MG63 (cell line): ENCODE measurements around the gene SEC24D. TPM values are rescaled to one million over a fixed set of nuclear protein-coding genes. Genes with fewer than 3 reads are reported as not detected.
"Not testable (repeated sequence)": the region's sequence is repeated elsewhere in the genome, so short reads cannot be mapped to it uniquely, and the experiment has no call there.

Source experiments
- DNase-seq: peaks from one replicate; pipeline ENCODE4 v3.0.0-alpha.2; 2020
- H3K27me3 ChIP-seq: fragments of 250-450 bp; sonication (Bioruptor Pico); 2 replicates; pipeline ENCODE4 v1.5.1; 2020; ENCODE audit warnings: mild to moderate bottlenecking, moderate library complexity
- H3K36me3 ChIP-seq: fragments of 250-450 bp; sonication (Bioruptor Pico); 2 replicates; pipeline ENCODE4 v1.5.1; 2020; ENCODE audit warnings: mild to moderate bottlenecking, moderate library complexity
- H3K4me3 ChIP-seq: fragments of 250-450 bp; sonication (Bioruptor Pico); 2 replicates; pipeline ENCODE4 v1.5.1; 2020; ENCODE audit warnings: mild to moderate bottlenecking, moderate library complexity
- H3K9me3 ChIP-seq: fragments of 250-450 bp; sonication (Bioruptor Pico); 2 replicates; pipeline ENCODE4 v1.5.1; 2020; ENCODE audit warnings: mild to moderate bottlenecking, moderate library complexity
- total RNA-seq: library from RNA; depleted of rRNA; stranded (reverse); fragments of >200 nt; shearing (Covaris generic); gene quantifications from 2 replicates; pipeline ENCODE4 v1.2.3, GENCODE V29; 2014; ENCODE audit warnings: low replicate concordance; rRNA removed

Gene SEC24D
- total RNA-seq = 19.2 and 26.6 TPM in 2 replicates

- H3K4me3 ChIP-seq = peak within 1 kb of the TSS; percentile 96
- no peaks in the 10 kb centered on the region for H3K9me3 ChIP-seq
- H3K36me3 ChIP-seq = peaks cover 28% of the 10 kb centered on the region
- DNase-seq = peak; percentile 84
- H3K27me3 ChIP-seq = no peaks in the 10 kb centered on the region
Measured at GRCh38 chr4:118835571-118836300, at the start of gene SEC24D. SEC24D (minus strand) TSS chr4:118836126; CDS start chr4:118833696, 2,430 bp downstream.

- H3K36me3 ChIP-seq = no peaks in the 10 kb centered on the region
- H3K27me3 ChIP-seq = no peaks in the 10 kb centered on the region
- no peaks in the 10 kb centered on the region for H3K9me3 ChIP-seq
- no peak for DNase-seq
- no peak overlapping the region for H3K4me3 ChIP-seq
Measured at GRCh38 chr4:118884716-118885115, 48.8 kb upstream of the SEC24D start.

- no peaks in the 10 kb centered on the region for H3K36me3 ChIP-seq
- no peak overlapping the region for H3K4me3 ChIP-seq
- no peak for DNase-seq
Measured at GRCh38 chr4:118883861-118884260, 47.9 kb upstream of the SEC24D start.

GRCh38 chr4:118881512-118882146, 45.7 kb upstream of the SEC24D start:
- no peak for DNase-seq
- no peaks in the 10 kb centered on the region for H3K27me3 ChIP-seq
- no peaks in the 10 kb centered on the region for H3K36me3 ChIP-seq
- no peak overlapping the region for H3K4me3 ChIP-seq
- H3K9me3 ChIP-seq = no peaks in the 10 kb centered on the region

More at GRCh38 chr4:118883861-118884260, 47.9 kb upstream of the SEC24D start:
- Histone ChIP-seq H3K27me3 (no peaks in the 10 kb centered on the region), H3K9me3 (no peaks in the 10 kb centered on the region)

- DNase-seq = no peak
- no peak overlapping the region for H3K4me3 ChIP-seq
- H3K36me3 ChIP-seq = no peaks in the 10 kb centered on the region
- H3K27me3 ChIP-seq = no peaks in the 10 kb centered on the region
- H3K9me3 ChIP-seq = no peaks in the 10 kb centered on the region
Measured at GRCh38 chr4:118879409-118879808, 43.5 kb upstream of the SEC24D start.

- H3K9me3 ChIP-seq, H3K4me3 ChIP-seq, H3K36me3 ChIP-seq, H3K27me3 ChIP-seq, DNase-seq: not testable (repeated sequence)
Measured at GRCh38 chr4:118878507-118878906, 42.6 kb upstream of the SEC24D start.

GRCh38 chr4:118877797-118878196, 41.9 kb upstream of the SEC24D start:
- no peaks in the 10 kb centered on the region for H3K36me3 ChIP-seq
- H3K9me3 ChIP-seq = no peaks in the 10 kb centered on the region
- no peak overlapping the region for H3K4me3 ChIP-seq
- H3K27me3 ChIP-seq = no peaks in the 10 kb centered on the region
- no peak for DNase-seq

GRCh38 chr4:118872181-118872580, 36.3 kb upstream of the SEC24D start:
- Histone ChIP-seq H3K36me3 (no peaks in the 10 kb centered on the region), H3K4me3 (no peak overlapping the region), H3K9me3 (no peaks in the 10 kb centered on the region), H3K27me3 (no peaks in the 10 kb centered on the region)
- no peak for DNase-seq

GRCh38 chr4:118869808-118870342, 33.9 kb upstream of the SEC24D start:
- no peaks in the 10 kb centered on the region for H3K9me3 ChIP-seq
- no peaks in the 10 kb centered on the region for H3K27me3 ChIP-seq
- no peak overlapping the region for H3K4me3 ChIP-seq
- no peak for DNase-seq
- no peaks in the 10 kb centered on the region for H3K36me3 ChIP-seq

GRCh38 chr4:118867311-118868067, 31.6 kb upstream of the SEC24D start:
- DNase-seq = no peak
- Histone ChIP-seq H3K36me3 (no peaks in the 10 kb centered on the region), H3K4me3 (no peak overlapping the region), H3K9me3 (no peaks in the 10 kb centered on the region), H3K27me3 (no peaks in the 10 kb centered on the region)

- no peaks in the 10 kb centered on the region for H3K36me3 ChIP-seq
- H3K9me3 ChIP-seq = no peaks in the 10 kb centered on the region
- H3K27me3 ChIP-seq = no peaks in the 10 kb centered on the region
- no peak overlapping the region for H3K4me3 ChIP-seq
- no peak for DNase-seq
Measured at GRCh38 chr4:118866442-118866841, 30.5 kb upstream of the SEC24D start.

- no peaks in the 10 kb centered on the region for H3K36me3 ChIP-seq
- no peak for DNase-seq
- H3K9me3 ChIP-seq = no peaks in the 10 kb centered on the region
- H3K4me3 ChIP-seq = no peak overlapping the region
- no peaks in the 10 kb centered on the region for H3K27me3 ChIP-seq
Measured at GRCh38 chr4:118865091-118865708, 29.3 kb upstream of the SEC24D start.

GRCh38 chr4:118858779-118859178, 22.9 kb upstream of the SEC24D start:
- Histone ChIP-seq H3K4me3 (no peak overlapping the region), H3K9me3 (no peaks in the 10 kb centered on the region), H3K36me3 (no peaks in the 10 kb centered on the region), H3K27me3 (no peaks in the 10 kb centered on the region)
- DNase-seq = no peak

GRCh38 chr4:118857760-118858159, 21.8 kb upstream of the SEC24D start:
- DNase-seq = no peak
- H3K36me3 ChIP-seq = no peaks in the 10 kb centered on the region
- H3K9me3 ChIP-seq = no peaks in the 10 kb centered on the region
- no peaks in the 10 kb centered on the region for H3K27me3 ChIP-seq
- no peak overlapping the region for H3K4me3 ChIP-seq

GRCh38 chr4:118850488-118851173, 14.7 kb upstream of the SEC24D start:
- H3K27me3 ChIP-seq = no peaks in the 10 kb centered on the region
- H3K4me3 ChIP-seq = peak overlapping the region; percentile 33
- H3K9me3 ChIP-seq = no peaks in the 10 kb centered on the region
- H3K36me3 ChIP-seq = no peaks in the 10 kb centered on the region
- DNase-seq = no peak

GRCh38 chr4:118849867-118850487, 14.1 kb upstream of the SEC24D start:
- H3K4me3 ChIP-seq = peak overlapping the region; percentile 33
- no peaks in the 10 kb centered on the region for H3K36me3 ChIP-seq

More at GRCh38 chr4:118849867-118850487, 14.1 kb upstream of the SEC24D start:
- Histone ChIP-seq H3K27me3 (no peaks in the 10 kb centered on the region), H3K9me3 (no peaks in the 10 kb centered on the region)
- DNase-seq = no peak
